HG03565 (cell line): ENCODE measurements around the gene ALDH3B2.
"Not testable (repeated sequence)": the region's sequence is repeated elsewhere in the genome, so short reads cannot be mapped to it uniquely, and the experiment has no call there.

ENCODE experiments used
- ATAC-seq: cut with Tn5 transposase; IDR thresholded peaks from one replicate; pipeline ENCODE4 v1.9.1; 2021; ENCODE audit warnings: mild to moderate bottlenecking, moderate library complexity; ENCODE audit not compliant: unreplicated experiment

The ALDH3B2 gene

GRCh38 chr11:67662835-67663531 lies 11.4 kb downstream of the ALDH3B2 start:
- ATAC-seq, result no peak

GRCh38 chr11:67662142-67662834 lies 12.1 kb downstream of the ALDH3B2 start:
- no peak for ATAC-seq

GRCh38 chr11:67660752-67661151 lies 13.7 kb downstream of the ALDH3B2 start:
- ATAC-seq, result not testable (repeated sequence)

- ATAC-seq, result not testable (repeated sequence)
These were observed 14.7 kb downstream of the ALDH3B2 start for GRCh38 chr11:67659651-67660165.

GRCh38 chr11:67657300-67657699 lies 17.1 kb downstream of the ALDH3B2 start:
- no peak for ATAC-seq

GRCh38 chr11:67656278-67656922 lies 18.0 kb downstream of the ALDH3B2 start:
- ATAC-seq, result no peak

- ATAC-seq, result no peak
These were observed 20.2 kb downstream of the ALDH3B2 start for GRCh38 chr11:67654225-67654624.

- ATAC-seq, result no peak
These were observed 21.2 kb downstream of the ALDH3B2 start for GRCh38 chr11:67652965-67653845.

GRCh38 chr11:67651976-67652781 lies 22.2 kb downstream of the ALDH3B2 start:
- no peak for ATAC-seq

- no peak for ATAC-seq
These were observed 24.6 kb downstream of the ALDH3B2 start for GRCh38 chr11:67649634-67650510.

GRCh38 chr11:67648796-67649613 lies 25.4 kb downstream of the ALDH3B2 start:
- ATAC-seq, result no peak

GRCh38 chr11:67648140-67648795 lies 26.2 kb downstream of the ALDH3B2 start:
- ATAC-seq, result no peak

GRCh38 chr11:67647471-67647870 lies 27.0 kb downstream of the ALDH3B2 start:
- no peak for ATAC-seq

- no peak for ATAC-seq
These were observed 27.7 kb downstream of the ALDH3B2 start for GRCh38 chr11:67646535-67647336.

GRCh38 chr11:67645521-67646461 lies 28.6 kb downstream of the ALDH3B2 start:
- no peak for ATAC-seq
